ENCODE results near the gene VPS13A. TPM values are rescaled to one million over a fixed set of nuclear protein-coding genes. Genes with fewer than 3 reads are reported as not detected.
A peak's percentile ranks its signal among the peaks of the same experiment; 100 is the strongest.

Gene VPS13A
- total and polyA plus RNA-seq, 2 donors (not counting 1 experiment from before 2014, with no cell fraction given), result 12.8 to 39.3 TPM

DNA sequence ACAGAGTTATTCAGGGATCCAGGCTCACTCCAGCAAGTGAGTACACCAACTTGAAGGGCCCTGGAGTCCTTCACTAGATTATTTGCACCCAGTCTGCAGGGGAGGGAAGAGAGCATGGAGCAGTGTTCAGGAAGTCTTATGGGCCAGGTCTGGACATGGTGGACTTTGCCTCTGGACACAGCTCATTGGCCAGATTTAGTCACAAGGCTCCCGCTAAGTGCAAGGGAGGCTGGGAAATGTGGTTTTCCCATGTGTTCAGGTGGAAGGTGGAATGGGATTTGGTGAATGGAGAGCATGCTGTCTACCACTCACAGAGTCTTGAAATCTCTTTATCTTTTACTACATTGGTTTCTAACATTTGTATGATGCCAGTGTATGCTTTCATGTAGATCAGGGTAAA lies 270.3 kb downstream of the VPS13A start:
- H2AFZ ChIP-seq (ENCODE audit: low read length), result no peak overlapping the region
- no peaks in the 10 kb centered on the region for H3K27me3 ChIP-seq (ENCODE audit: control insufficient read depth, insufficient read depth, low read length)
- H4K20me1 ChIP-seq (ENCODE audit: control insufficient read depth, extremely low read depth, insufficient read depth, low read length), result no peaks in the 10 kb centered on the region
- H3K9ac ChIP-seq (ENCODE audit: insufficient read depth, low read length), result no peak overlapping the region
- H3K36me3 ChIP-seq (ENCODE audit: control insufficient read depth, insufficient read depth, low read length), result no peaks in the 10 kb centered on the region
- no peaks in the 10 kb centered on the region for H3K9me3 ChIP-seq (ENCODE audit: control insufficient read depth, insufficient read depth, low read depth, low read length)
- TF ChIP-seq, protein P1, sequence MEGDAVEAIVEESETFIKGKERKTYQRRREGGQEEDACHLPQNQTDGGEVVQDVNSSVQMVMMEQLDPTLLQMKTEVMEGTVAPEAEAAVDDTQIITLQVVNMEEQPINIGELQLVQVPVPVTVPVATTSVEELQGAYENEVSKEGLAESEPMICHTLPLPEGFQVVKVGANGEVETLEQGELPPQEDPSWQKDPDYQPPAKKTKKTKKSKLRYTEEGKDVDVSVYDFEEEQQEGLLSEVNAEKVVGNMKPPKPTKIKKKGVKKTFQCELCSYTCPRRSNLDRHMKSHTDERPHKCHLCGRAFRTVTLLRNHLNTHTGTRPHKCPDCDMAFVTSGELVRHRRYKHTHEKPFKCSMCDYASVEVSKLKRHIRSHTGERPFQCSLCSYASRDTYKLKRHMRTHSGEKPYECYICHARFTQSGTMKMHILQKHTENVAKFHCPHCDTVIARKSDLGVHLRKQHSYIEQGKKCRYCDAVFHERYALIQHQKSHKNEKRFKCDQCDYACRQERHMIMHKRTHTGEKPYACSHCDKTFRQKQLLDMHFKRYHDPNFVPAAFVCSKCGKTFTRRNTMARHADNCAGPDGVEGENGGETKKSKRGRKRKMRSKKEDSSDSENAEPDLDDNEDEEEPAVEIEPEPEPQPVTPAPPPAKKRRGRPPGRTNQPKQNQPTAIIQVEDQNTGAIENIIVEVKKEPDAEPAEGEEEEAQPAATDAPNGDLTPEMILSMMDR (conservative IDR thresholded peaks at IDR 0.05 in 1 of 2, IDR thresholded peaks at IDR 0.05 in 1 of 2; ENCODE audit: low read depth in 1 of 2, low read length in 2 of 2), result no peak
- no peak for TF ChIP-seq EZH2 (IDR thresholded peaks at IDR 0.05; ENCODE audit: low read length, missing control alignments)
- H3K4me3 ChIP-seq (replicated peaks in 1 of 4; ENCODE audit: control extremely low read depth in 1 of 4, insufficient read depth in 1 of 4, low read depth in 3 of 4, low read length in 4 of 4), result no peak overlapping the region
- H3K79me2 ChIP-seq (ENCODE audit: control insufficient read depth, insufficient read depth, low read length), result no peaks in the 10 kb centered on the region
- no peak overlapping the region for H3K27ac ChIP-seq (ENCODE audit: insufficient read depth, low read length)
- no peak for DNase-seq (ENCODE audit: low read depth in 2 of 2)
- no peaks in the 10 kb centered on the region for H3K4me1 ChIP-seq (ENCODE audit: control insufficient read depth, extremely low read depth, insufficient read depth, low read length)
- H3K4me2 ChIP-seq (ENCODE audit: extremely low read depth, insufficient read depth, low read length), result no peak overlapping the region

DNA sequence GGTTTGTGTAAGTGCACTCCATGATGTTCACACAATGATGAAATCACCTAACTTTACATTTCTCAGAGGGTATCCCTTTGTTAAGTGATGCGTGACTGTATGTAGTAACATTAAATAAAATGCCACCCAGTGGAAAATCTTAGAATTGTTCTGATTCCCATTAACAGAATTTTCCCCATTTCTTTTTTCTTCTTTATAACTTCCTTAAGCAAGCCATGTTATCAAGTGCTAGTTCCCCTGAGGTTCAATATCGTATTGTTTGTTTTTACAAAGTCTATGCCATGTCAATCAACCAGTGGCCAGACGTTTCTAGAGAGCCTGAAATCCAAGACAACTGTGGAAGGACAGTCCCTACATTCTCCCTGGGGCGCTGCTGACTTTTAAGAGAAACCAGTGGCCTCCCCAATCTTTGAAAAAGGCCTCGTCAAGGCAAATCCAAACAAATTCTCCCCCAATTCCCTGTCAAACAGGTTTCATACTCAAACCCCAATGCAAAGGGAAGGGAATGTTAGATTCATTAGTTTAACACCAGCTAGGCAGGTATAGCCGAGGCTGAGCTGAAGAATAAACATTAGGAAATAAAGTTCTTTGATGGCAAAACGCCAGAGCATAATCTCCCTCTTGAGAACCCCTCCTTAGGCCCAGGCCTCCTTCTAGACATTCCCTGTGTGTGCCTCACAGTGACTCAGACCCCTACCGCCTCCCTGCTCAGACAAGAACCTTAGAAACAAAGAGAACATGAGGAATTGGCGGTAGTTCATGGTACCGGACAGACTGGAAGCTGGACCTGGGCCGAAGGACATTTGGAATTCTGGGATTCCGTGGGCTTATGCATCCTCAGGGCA lies 272.1 kb downstream of the VPS13A start:
- H4K20me1 ChIP-seq (ENCODE audit: control insufficient read depth, extremely low read depth, insufficient read depth, low read length), result no peaks in the 10 kb centered on the region
- H3K9me3 ChIP-seq (ENCODE audit: control insufficient read depth, insufficient read depth, low read depth, low read length), result no peaks in the 10 kb centered on the region
- peak; percentile 45 to 99 for DNase-seq (ENCODE audit: low read depth in 2 of 2)
- H3K4me3 ChIP-seq (replicated peaks in 1 of 4; ENCODE audit: control extremely low read depth in 1 of 4, insufficient read depth in 1 of 4, low read depth in 3 of 4, low read length in 4 of 4), result no peak overlapping the region
- no peak overlapping the region for H3K9ac ChIP-seq (ENCODE audit: insufficient read depth, low read length)
- no peaks in the 10 kb centered on the region for H3K4me1 ChIP-seq (ENCODE audit: control insufficient read depth, extremely low read depth, insufficient read depth, low read length)
- no peaks in the 10 kb centered on the region for H3K79me2 ChIP-seq (ENCODE audit: control insufficient read depth, insufficient read depth, low read length)
- TF ChIP-seq, protein P1 (conservative IDR thresholded peaks at IDR 0.05 in 1 of 2, IDR thresholded peaks at IDR 0.05 in 1 of 2; ENCODE audit: low read depth in 1 of 2, low read length in 2 of 2), result peak in 1 of 2 donors; percentile 6
- TF ChIP-seq EZH2 (IDR thresholded peaks at IDR 0.05; ENCODE audit: low read length, missing control alignments), result no peak
- H3K27me3 ChIP-seq (ENCODE audit: control insufficient read depth, insufficient read depth, low read length), result no peaks in the 10 kb centered on the region
- no peaks in the 10 kb centered on the region for H3K36me3 ChIP-seq (ENCODE audit: control insufficient read depth, insufficient read depth, low read length)
- H2AFZ ChIP-seq (ENCODE audit: low read length), result no peak overlapping the region
- H3K4me2 ChIP-seq (ENCODE audit: extremely low read depth, insufficient read depth, low read length), result no peak overlapping the region
- H3K27ac ChIP-seq (ENCODE audit: insufficient read depth, low read length), result no peak overlapping the region

DNA sequence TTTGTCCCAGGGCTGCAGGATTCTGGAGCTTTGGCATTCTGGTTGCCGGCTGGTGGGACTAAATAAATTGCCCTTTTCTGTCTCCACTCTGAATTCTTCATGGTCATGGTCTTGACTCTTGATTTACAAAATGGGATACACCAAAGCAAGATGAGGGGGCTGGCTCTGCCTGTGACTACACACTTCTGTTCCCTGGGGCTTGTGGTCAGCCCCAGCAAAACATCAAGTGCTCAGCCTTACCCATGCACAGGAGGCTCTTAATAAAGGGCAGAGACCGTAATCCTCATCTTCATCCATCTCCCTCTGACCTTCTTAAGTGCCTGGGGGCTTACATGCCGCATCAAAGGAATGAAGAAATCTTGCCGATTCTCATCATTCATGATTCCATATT lies 272.7 kb downstream of the VPS13A start:
- Histone ChIP-seq H3K9ac (ENCODE audit: insufficient read depth, low read length) (no peak overlapping the region), H3K4me1 (ENCODE audit: control insufficient read depth, extremely low read depth, insufficient read depth, low read length) (no peaks in the 10 kb centered on the region), H3K4me3 (replicated peaks in 1 of 4; ENCODE audit: control extremely low read depth in 1 of 4, insufficient read depth in 1 of 4, low read depth in 3 of 4, low read length in 4 of 4) (no peak overlapping the region), H3K27me3 (ENCODE audit: control insufficient read depth, insufficient read depth, low read length) (no peaks in the 10 kb centered on the region), H2AFZ (ENCODE audit: low read length) (no peak overlapping the region), H3K9me3 (ENCODE audit: control insufficient read depth, insufficient read depth, low read depth, low read length) (no peaks in the 10 kb centered on the region), H3K4me2 (ENCODE audit: extremely low read depth, insufficient read depth, low read length) (no peak overlapping the region), H3K79me2 (ENCODE audit: control insufficient read depth, insufficient read depth, low read length) (no peaks in the 10 kb centered on the region), H3K36me3 (ENCODE audit: control insufficient read depth, insufficient read depth, low read length) (no peaks in the 10 kb centered on the region), H4K20me1 (ENCODE audit: control insufficient read depth, extremely low read depth, insufficient read depth, low read length) (no peaks in the 10 kb centered on the region), H3K27ac (ENCODE audit: insufficient read depth, low read length) (no peak overlapping the region)
- no peak for DNase-seq (ENCODE audit: low read depth in 2 of 2)
- TF ChIP-seq, protein P1 (conservative IDR thresholded peaks at IDR 0.05 in 1 of 2, IDR thresholded peaks at IDR 0.05 in 1 of 2; ENCODE audit: low read depth in 1 of 2, low read length in 2 of 2), result no peak
- no peak for TF ChIP-seq EZH2 (IDR thresholded peaks at IDR 0.05; ENCODE audit: low read length, missing control alignments)

All from fibroblast of lung (primary cell).